GM12878 (cell line): ENCODE results near the gene HYAL4. TPM values are rescaled to one million over a fixed set of nuclear protein-coding genes. Genes with fewer than 3 reads are reported as not detected.

Experiments used
- ATAC-seq: fragments of 200-7000 bp; cut with Tn5 transposase; 3 replicates; pipeline ENCODE4 v1.9.1; 2020; ENCODE audit warnings: mild to moderate bottlenecking, moderate library complexity
- BruUV-seq: library from RNA; stranded (reverse); fragments of 400-500 nt; replicated peaks from 2 replicates; lab custom pipeline; 2021; lab: Mats Ljungman, UMichigan
- CTCF ChIA-PET: fragments of 300-600 bp; sonication (Branson Sonifier 250); formaldehyde crosslinking; extraction: SDS; loops from one replicate; lab custom pipeline; 2021; ENCODE audit warnings: inconsistent platforms; lab: Yijun Ruan, JAX
- POLR2A ChIA-PET: fragments of 350-600 bp; formaldehyde crosslinking; extraction: SDS; loops from one replicate; lab custom pipeline; 2021; ENCODE audit warnings: inconsistent platforms; lab: Charles Lee
- RAD21 ChIA-PET: fragments of 300-600 bp; sonication (Branson Sonifier 250); formaldehyde crosslinking; loops from one replicate; lab custom pipeline; 2023; ENCODE audit warnings: antibody characterized with exemption; ENCODE audit not compliant: unreplicated experiment; lab: Charles Lee
- SMC1A ChIA-PET: fragments of 300-600 bp; sonication (Branson Sonifier 250); formaldehyde crosslinking; loops from one replicate; lab custom pipeline; 2023; ENCODE audit not compliant: unreplicated experiment, uncharacterized antibody; lab: Charles Lee
- DNase-seq: peaks from one replicate; pipeline ENCODE4 v3.0.0-alpha.2; 2011; ENCODE audit warnings: low read depth, low spot score
- FAIRE-seq: peaks from 3 replicates; lab custom pipeline; 2011; peaks lifted over from hg19 to GRCh38; lab: Jason Lieb, UNC
- H2AFZ ChIP-seq: 2 replicates; pipeline ENCODE4 v1.6.0; 2011; ENCODE audit warnings: low read depth, low read length, control low read depth; ENCODE audit not compliant: control insufficient read depth
- H3K27ac ChIP-seq: 2 replicates; pipeline ENCODE4 v1.5.1; 2011; ENCODE audit warnings: control low read depth; ENCODE audit not compliant: control insufficient read depth, insufficient read depth
- H3K27me3 ChIP-seq, 2 experiments: replicated peaks in 1 of 2; 2 replicates each; pipeline versions ENCODE4 v1.6.0 to v1.6.1; 2011; ENCODE audit warnings: low read length in 1 of 2; ENCODE audit not compliant: control insufficient read depth in 2 of 2, insufficient read depth in 2 of 2
- H3K36me3 ChIP-seq, 2 experiments: 2 replicates each; pipeline ENCODE4 v1.5.1; 2011; ENCODE audit warnings: low read length in 1 of 2; ENCODE audit not compliant: control insufficient read depth in 2 of 2, insufficient read depth in 2 of 2
- H3K4me1 ChIP-seq: 2 replicates; pipeline ENCODE4 v1.6.1; 2011; ENCODE audit warnings: mild to moderate bottlenecking, low read length, moderate library complexity, mixed read lengths; ENCODE audit not compliant: control insufficient read depth, insufficient read depth
- H3K4me2 ChIP-seq: 2 replicates; pipeline ENCODE4 v1.6.0; 2011; ENCODE audit warnings: control low read depth; ENCODE audit not compliant: control insufficient read depth, insufficient read depth
- H3K4me3 ChIP-seq: fragments of 200-600 bp; sonication (generic); 2 replicates; pipeline ENCODE4 v1.5.1; 2016
- H3K79me2 ChIP-seq: 2 replicates; pipeline ENCODE4 v1.6.0; 2011; ENCODE audit warnings: low read length; ENCODE audit not compliant: control insufficient read depth, insufficient read depth
- H3K9ac ChIP-seq: 2 replicates; pipeline ENCODE4 v1.8.0; 2011; ENCODE audit warnings: low read length, control low read depth, mixed read lengths; ENCODE audit not compliant: control insufficient read depth, insufficient read depth
- H3K9me3 ChIP-seq: replicated peaks from 3 replicates; pipeline ENCODE4 v1.5.1; 2011; ENCODE audit warnings: mild to moderate bottlenecking, low read length; ENCODE audit not compliant: control insufficient read depth, insufficient read depth
- H4K20me1 ChIP-seq: 2 replicates; pipeline ENCODE4 v1.6.0; 2011; ENCODE audit not compliant: control insufficient read depth, insufficient read depth
- CHD4 ChIP-seq: fragments of 200-600 bp; sonication (generic); IDR thresholded peaks from 2 replicates; pipeline ENCODE4 v1.6.1; 2016; ENCODE audit warnings: mild to moderate bottlenecking
- MYC ChIP-seq: IDR thresholded peaks from 2 replicates; pipeline ENCODE4 v1.6.1; 2011; ENCODE audit warnings: mild to moderate bottlenecking, low read length, moderate library complexity, inconsistent platforms; ENCODE audit not compliant: insufficient read depth, insufficient replicate concordance, insufficient read length, severe bottlenecking
- SKIL ChIP-seq: fragments of 450-650 bp; IDR thresholded peaks from 2 replicates; pipeline ENCODE4 v1.6.1; 2017; ENCODE audit warnings: mild to moderate bottlenecking, low read depth, inconsistent platforms; ENCODE audit not compliant: poor library complexity, severe bottlenecking
- USF2 ChIP-seq: IDR thresholded peaks from 2 replicates; pipeline ENCODE4 v1.6.1; 2011; ENCODE audit warnings: low read depth, low read length, improper control_type of control experiment, borderline replicate concordance
- WGBS: methylation state at CpG from one replicate; pipeline ENCODE4 v1.1.6; 2016; ENCODE audit warnings: low lambda C conversion rate; ENCODE audit not compliant: insufficient replicate concordance, insufficient coverage; ENCODE audit errors: missing lambda C conversion rate; 5-methylcytosine and 5-hydroxymethylcytosine counted together
- in situ Hi-C: fragments of 300-500 bp; cut with MboI; formaldehyde crosslinking; loops from 9 replicates; pipeline ENCODE4 v1.14.3; 2018; ENCODE audit warnings: mixed read lengths
- intact Hi-C: fragments of 100-400 bp; cut with micrococcal nuclease; formaldehyde crosslinking; loops from one replicate; pipeline ENCODE4 v1.14.2; 2022; ENCODE audit not compliant: unreplicated experiment
- polyA plus RNA-seq, 11 experiments: library from polyadenylated mRNA; depleted of rRNA in 4 of 11; unstranded in 6 of 11; stranded (reverse) in 5 of 11; fragments of >200 nt; fragmentation: Nextera tagmentation in 4 of 11; fragmentation: Illumina TruSeq in 1 of 11; extraction: Ambion mirVana in 4 of 11; extraction: Trizol in 1 of 11; gene quantifications; 1 replicate in 1 of 11; 2 replicates in 10 of 11; pipeline versions ENCODE4 v1.2.1 to v1.2.3, GENCODE V29; 2011 to 2016; ENCODE audit warnings: inconsistent platforms in 2 of 11, missing spikeins in 2 of 11, low read depth in 1 of 11
- total RNA-seq, 4 experiments: library from RNA; depleted of rRNA in 3 of 4; stranded (reverse); fragments of >200 nt in 3 of 4; fragmentation: Illumina TruSeq in 1 of 4; extraction: Trizol in 1 of 4; gene quantifications; 2 replicates each; pipeline versions ENCODE4 v1.2.1 to v1.2.3, GENCODE V29; 2013 to 2021
- TF ChIP-seq, protein P1 (sequence below): fragments of 450-650 bp; formaldehyde crosslinking; IDR thresholded peaks from 2 replicates; pipeline ENCODE4 v1.4.0; 2020; ENCODE audit warnings: mild to moderate bottlenecking, moderate library complexity

The HYAL4 gene
- total and polyA plus RNA-seq, 10 of the 15 experiments (the other 5 are each of a cell fraction or from before 2014, with no cell fraction given), result 0.14 to 0.88 (median 0.26) TPM; not detected in 1

GRCh38 chr7:123876557-123877256 is 31.7 kb downstream of the HYAL4 start:
- Histone ChIP-seq H2AFZ (no peak overlapping the region), H3K4me3 (no peak overlapping the region), H3K4me2 (no peak overlapping the region), H3K4me1 (no peaks in the 10 kb centered on the region), H3K9me3 (no peaks in the 10 kb centered on the region), H3K9ac (no peak overlapping the region), H3K36me3 (no peaks in the 10 kb centered on the region), H3K27ac (no peak overlapping the region), H3K79me2 (no peaks in the 10 kb centered on the region), H4K20me1 (no peaks in the 10 kb centered on the region), H3K27me3 (no peaks in the 10 kb centered on the region)
- no peak for DNase-seq
- FAIRE-seq, result no peak
- CTCF ChIA-PET, result interaction anchor here (0.9 to 9.6 kb wide), 6 partner anchors 11 to 385 kb away, joined by 3 to 208 read pairs (median 3); no protein-coding TSS in a partner anchor
- WGBS, result 42% methylated on average over 7 of the region's 7 CpGs
- SMC1A ChIA-PET, result interaction anchor here (0.7 to 3.7 kb wide), 3 partner anchors 8 to 78 kb away, joined by 3 to 22 read pairs (median 12); no protein-coding TSS in a partner anchor
- RAD21 ChIA-PET, result interaction anchor here (0.7 kb wide), 1 partner anchor 78 kb away, joined by 3 read pairs; no protein-coding TSS in a partner anchor
- intact Hi-C loops, result no loop called here
- peak; percentile 25; the same call in 2 of the 3 replicates for ATAC-seq
- TF ChIP-seq MYC (no peak), USF2 (no peak), CHD4 (no peak), SKIL (no peak)
- TF ChIP-seq, protein P1, sequence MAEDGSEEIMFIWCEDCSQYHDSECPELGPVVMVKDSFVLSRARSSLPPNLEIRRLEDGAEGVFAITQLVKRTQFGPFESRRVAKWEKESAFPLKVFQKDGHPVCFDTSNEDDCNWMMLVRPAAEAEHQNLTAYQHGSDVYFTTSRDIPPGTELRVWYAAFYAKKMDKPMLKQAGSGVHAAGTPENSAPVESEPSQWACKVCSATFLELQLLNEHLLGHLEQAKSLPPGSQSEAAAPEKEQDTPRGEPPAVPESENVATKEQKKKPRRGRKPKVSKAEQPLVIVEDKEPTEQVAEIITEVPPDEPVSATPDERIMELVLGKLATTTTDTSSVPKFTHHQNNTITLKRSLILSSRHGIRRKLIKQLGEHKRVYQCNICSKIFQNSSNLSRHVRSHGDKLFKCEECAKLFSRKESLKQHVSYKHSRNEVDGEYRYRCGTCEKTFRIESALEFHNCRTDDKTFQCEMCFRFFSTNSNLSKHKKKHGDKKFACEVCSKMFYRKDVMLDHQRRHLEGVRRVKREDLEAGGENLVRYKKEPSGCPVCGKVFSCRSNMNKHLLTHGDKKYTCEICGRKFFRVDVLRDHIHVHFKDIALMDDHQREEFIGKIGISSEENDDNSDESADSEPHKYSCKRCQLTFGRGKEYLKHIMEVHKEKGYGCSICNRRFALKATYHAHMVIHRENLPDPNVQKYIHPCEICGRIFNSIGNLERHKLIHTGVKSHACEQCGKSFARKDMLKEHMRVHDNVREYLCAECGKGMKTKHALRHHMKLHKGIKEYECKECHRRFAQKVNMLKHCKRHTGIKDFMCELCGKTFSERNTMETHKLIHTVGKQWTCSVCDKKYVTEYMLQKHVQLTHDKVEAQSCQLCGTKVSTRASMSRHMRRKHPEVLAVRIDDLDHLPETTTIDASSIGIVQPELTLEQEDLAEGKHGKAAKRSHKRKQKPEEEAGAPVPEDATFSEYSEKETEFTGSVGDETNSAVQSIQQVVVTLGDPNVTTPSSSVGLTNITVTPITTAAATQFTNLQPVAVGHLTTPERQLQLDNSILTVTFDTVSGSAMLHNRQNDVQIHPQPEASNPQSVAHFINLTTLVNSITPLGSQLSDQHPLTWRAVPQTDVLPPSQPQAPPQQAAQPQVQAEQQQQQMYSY, result no peak
- POLR2A ChIA-PET, result no interaction called here
- BruUV-seq, result no TSS peak
- in situ Hi-C loops, result loop anchor here (10.0 kb wide), 1 partner anchor 382 kb away; no protein-coding TSS in a partner anchor
